HG03457 (cell line): ENCODE data around the gene YTHDF1.

ENCODE experiments used
- ATAC-seq: cut with Tn5 transposase; IDR thresholded peaks from one replicate; pipeline ENCODE4 v1.9.1; 2021; ENCODE audit warnings: moderate number of reproducible peaks; ENCODE audit not compliant: unreplicated experiment

The YTHDF1 gene

DNA sequence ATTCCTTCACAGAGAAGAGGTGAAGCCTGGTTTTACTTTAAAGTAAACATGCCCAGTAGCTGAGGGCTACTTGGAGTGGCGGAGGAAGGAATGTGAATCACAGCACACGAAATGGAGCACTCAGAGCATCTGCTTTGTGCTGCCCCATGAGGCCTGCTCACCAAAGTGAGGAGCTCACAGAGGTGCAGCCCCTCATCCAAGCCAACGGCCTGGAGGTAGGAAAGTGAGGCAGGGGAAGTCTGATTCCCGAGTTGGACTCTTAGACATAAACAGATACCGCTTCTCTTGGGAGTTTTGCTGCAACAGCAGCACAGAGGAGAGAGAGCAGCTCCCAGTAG lies 3.6 kb downstream of the YTHDF1 start:
- ATAC-seq, result no peak

DNA sequence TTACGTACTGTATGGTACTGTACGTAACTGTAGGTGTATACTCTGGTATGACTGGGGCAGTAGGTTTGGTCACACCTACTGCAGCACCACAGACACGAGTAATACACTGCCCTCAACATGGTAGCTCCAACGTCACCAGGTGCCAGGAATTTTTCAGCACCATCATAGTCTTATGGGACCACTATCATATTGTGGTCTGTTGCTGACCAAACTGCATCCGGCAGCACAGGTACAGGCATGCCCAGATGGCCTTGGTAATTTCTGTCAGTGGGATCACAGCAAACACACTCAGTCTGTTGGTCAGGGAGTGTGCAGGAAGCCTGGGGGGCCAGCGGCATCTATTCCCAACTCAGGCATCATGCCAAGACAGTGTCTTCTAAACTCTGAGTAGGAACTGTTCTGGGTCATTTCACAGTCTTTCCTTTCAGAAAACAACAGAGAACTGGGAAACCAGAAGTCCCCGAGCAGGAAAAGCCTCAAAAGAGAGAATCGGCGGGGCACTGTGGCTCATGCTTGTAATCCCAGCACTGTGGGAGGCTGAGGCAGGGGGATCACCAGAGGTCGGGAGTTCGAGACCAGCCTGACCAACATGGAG lies 5.8 kb downstream of the YTHDF1 start:
- ATAC-seq, result no peak

DNA sequence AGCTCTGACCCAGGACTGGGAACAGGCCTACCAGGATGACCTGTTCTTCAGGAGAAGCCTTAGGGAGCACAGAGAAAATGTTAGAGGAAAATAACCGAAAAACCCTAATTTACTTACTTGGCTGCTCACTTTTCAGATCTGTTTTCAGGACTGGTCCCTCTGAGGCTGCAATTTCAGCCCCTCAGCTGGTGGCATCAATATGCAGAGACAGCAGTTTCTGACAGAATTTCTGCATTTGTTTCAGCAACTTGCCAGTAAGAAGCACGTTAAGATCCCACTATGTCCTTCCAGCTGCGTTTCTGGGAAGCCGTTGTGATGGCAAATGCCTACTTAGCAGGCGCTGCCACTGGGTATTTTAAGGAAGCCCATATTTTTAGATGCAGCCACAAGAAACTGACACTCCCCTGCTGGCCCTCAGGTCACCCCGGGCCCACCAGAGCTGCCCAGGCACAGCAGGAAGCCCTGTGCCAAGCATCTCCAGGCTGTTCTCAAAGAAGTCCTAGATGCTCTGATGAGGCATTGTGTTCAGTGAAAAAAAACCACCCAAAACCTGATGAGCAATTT lies 7.5 kb downstream of the YTHDF1 start:
- ATAC-seq, result no peak

DNA sequence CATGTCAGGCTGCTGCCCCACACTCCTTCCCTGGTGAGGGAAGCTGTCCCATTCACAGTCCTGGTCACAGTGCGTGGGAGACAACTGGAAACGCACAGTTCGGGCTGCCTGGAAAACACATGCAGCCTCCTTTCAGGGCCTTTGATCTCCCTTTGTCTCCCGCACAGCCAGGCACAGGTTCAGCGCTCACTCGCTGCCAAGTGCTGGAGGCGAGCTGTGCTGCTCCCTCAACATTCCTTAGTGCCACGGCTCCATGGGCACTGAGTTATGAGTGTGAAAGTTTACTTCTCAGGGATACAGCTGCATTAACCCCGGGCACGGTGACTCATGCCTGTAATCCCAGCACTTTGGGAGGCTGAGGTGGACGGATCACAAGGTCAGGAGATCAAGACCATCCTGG lies 9.1 kb downstream of the YTHDF1 start:
- ATAC-seq, result no peak

DNA sequence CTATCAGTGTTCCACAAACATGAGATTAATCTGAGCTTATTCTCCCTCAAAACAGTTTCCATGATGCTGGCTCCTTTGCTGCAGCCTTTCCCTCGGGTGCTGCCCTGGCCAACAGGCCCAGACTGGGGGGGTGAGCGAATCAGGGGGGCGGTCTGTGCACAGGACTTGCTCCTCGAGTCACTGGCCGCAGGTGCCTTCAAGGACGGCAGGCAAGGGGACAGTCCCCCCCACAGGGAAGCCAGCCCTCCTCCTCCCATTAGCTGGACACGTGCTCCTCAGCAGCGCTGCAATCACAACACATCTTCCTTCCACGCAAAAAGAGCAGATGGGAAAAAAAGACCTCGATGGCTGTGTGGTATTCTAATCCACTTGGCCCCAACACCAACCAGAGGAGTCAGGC lies 10.0 kb downstream of the YTHDF1 start:
- ATAC-seq, result no peak

DNA sequence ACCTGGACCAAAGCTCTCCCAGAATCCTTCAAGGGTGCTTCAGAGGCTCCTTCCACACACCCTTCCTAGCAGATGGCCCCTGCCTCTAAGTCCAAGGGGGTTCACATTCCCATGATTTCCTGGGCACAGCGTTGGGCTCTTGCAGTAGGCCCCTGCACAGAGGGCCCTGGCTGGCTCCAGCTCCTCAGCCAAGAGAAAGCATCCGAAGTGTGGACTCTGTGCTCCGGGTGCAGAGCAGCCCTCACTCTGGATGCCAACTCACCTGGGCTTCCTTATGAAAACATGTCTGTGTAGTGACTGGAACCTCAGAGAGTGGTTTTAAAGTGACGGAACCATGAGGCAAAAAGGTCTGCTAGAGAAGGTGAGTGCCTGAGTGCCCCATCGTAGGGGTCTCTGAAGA lies 11.6 kb downstream of the YTHDF1 start:
- ATAC-seq, result no peak

DNA sequence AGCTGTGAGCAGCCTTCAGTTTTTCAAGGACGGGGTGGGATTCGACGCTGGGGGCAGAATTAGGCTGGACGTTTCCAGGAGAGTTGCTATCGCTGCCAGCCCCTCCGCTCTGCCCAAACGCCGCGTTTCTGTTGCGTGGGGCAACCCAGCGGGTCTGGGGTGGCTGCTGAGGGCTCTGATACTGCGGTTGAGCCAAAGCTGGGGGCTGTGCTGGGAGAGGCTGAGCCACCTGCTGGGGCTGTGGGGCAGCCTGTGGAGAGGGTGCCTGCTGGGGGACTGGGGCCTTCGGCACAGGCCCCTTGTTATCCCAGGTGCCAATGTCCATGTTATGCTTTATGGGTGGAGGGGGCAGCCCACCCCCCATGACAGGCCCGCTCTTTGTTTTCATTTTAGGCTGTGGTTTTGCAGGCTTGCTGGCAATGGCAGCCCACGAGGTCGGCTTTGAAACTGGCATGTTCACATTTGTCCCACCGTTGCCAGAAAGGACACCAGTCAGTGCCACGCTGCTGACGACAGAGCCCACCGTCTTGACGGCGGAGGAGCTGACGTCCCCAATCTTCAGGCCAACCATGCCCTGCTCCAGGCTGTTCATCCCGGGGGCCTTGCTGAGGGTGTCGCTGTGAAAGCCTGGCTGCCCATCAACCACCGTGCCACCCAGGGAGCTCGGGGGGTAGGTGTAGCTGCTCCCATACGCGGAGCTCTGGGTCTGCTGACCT lies 13.0 kb downstream of the YTHDF1 start:
- ATAC-seq, result no peak

DNA sequence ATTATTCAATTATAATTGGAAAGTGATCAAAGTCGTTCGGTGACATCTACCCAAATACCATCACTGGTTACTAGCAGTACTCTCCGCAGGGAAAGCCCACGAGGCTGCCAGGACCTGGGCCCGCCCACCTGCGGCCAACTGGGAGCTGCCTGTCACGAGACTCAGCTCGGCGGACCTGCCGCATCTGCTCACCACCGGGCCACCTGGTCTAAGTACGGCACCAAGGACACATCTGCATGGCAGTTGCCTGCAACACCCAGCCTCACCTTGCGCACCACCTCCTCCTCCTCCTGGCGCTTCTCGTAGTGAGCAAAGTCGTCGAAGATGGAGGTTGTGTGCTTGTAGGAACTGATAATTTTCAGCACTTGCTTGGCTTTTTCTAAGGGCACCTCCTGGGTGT lies 13.9 kb downstream of the YTHDF1 start:
- ATAC-seq, result no peak

DNA sequence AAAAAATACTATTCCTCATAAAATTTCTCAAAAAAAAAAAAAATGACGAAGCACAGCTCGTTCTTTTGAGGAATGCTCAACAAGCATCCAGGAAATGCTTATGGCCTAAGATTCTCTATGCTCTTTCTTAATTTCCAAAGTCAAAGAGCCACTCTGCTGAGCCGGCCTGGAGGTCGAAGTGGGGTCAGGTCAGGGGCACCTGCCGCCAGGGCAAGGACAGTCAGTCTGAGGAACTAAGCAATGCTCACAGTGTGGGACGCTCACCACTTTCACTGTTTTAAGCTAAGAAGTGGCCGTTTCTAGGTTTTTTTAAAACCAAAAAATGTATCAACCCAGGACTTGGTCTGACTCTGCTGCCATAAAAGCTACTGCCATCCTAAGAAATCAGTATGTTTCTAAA lies 17.3 kb downstream of the YTHDF1 start:
- no peak for ATAC-seq

DNA sequence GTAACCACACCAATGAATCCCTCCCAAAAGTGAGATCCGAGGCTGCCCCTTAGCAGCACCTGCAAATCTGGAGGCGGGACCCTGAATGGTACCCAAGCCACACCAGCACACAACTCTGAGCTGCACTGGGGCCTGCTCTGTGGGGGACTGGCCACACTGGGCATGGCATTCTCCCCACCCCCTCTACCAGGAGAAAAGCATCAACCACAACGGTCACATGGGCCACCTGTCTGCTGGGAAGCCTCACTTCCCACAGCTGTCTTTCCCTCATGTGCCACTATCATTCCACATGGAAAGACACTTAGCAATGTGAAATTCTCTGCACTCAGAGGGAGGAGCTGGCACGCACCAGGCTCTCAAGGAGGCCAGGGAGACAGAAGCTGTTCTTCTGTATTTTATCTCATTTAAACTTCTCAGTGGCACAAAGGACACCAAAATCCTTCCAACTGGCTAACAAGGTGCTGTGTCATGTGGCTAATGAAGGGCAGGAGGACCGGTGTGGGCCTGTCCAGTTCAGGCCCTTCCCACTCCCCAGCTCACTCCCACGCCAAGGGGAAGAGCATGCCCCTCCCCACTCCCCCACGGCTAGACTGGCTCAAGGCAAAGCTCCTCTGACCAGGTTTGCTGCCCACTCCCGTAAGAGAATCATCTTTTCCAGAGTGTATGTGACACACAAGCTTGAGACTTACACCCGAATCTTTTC lies 19.0 kb downstream of the YTHDF1 start:
- no peak for ATAC-seq

DNA sequence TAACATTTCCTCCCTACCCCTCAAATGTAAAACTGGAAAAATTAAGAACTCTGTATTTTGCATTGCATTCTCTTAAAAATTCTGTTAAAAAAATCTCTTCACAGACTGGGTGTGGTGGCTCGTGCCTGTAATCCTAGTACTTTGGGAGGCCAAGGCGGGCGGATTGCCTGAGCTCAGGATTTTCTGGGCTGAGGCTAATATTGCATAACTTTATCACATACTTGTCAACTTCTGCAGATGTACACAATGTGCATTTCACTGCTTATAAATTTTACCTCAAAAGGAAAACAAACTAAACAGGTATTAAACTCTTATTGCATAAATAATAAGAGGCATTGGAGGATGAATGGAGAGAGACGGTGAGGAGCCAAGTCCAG lies 21.1 kb downstream of the YTHDF1 start:
- no peak for ATAC-seq

DNA sequence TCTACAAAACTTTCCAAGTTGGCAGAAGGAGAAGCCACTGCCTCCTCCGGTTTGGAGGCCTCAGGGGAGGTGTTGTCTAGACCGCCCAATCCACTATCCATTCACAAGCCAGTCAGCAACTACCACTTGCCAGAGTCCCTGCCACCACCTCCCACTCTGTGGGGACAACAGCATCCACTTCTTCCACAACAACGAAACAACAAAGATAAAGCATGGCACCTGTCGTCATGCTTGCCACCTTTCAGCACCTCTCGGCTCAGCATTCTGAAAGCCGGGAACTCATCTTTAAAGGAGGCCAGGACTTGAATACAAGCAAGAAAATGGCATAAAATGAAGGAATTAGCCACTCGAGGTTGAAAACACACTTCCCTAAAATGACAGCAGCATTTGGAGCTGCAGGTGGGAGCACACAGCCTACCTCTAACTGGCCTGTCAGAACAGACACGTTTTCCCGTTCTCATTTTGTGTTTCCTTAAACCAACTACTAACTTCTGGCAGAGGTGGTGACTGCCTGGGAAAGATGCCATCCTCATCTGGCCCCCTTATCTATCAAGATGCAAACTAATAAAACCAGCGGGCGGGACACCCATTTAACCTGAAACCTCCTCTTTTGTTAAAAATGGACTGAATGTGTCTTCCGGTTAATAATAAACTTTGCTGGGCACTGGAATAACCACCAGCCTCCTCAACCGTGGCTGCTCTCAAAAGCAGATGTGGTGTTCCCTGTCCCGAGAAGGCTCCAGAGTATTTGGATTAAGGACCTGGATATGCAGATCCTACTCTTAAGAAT lies 21.7 kb downstream of the YTHDF1 start:
- no peak for ATAC-seq

DNA sequence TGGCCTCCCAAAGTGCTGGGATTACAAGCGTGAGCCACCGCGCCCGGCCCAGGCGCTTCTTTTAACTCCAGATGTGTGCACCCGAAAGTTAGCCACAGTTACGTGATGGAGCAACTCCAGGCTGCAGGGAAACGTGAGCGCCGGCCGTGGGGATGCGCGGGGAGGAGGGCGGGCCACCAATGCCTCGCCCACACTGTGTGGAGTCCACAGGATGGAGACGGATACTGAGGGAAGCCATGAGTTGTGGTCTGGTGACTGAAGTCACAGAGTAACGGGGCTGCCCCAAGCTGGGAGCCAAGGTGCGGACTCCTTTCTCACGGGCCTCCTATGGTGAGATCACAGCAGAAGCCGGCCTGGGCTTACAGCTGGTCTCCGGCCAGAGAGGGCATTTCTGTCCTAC lies 23.2 kb downstream of the YTHDF1 start:
- ATAC-seq, result no peak

DNA sequence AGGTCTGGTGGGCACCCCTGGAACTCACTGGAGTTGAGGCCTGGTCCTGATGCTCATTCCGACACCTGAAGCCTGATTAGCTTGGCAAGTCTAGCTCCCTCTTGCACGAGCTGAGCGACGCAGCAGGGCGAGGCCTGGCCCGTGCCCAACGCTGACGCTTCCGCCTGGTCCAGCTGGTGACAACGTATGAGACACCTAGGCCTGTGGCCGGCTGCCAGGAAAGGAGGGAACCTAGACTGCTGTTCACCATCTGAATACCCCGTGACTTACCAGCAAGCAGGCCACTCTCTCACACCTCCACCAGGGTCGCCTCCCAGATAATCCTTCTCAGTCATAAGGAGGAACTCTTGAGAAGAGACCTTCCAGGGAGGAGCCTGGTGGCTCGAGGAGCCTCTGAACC lies 24.5 kb downstream of the YTHDF1 start:
- no peak for ATAC-seq

DNA sequence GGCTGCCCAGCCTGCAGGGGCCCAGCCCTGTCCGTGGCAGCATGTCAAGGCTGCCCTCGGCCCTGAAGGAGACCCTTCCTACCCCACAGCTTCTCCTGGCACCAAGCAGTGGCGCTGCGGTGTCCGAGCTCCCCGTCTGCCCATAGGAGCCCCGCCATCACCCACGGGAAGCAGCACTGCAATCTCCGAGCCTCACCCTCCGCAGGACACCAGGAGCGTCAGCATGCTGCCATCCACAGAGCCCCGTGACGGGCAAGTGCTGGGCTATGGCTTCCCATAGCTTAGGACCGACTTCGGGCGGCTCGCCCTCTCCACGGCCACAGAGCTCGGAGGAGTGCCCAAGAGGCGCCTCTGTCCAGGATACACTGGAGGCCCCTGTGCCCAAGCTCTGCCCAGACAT lies 25.1 kb downstream of the YTHDF1 start:
- no peak for ATAC-seq

DNA sequence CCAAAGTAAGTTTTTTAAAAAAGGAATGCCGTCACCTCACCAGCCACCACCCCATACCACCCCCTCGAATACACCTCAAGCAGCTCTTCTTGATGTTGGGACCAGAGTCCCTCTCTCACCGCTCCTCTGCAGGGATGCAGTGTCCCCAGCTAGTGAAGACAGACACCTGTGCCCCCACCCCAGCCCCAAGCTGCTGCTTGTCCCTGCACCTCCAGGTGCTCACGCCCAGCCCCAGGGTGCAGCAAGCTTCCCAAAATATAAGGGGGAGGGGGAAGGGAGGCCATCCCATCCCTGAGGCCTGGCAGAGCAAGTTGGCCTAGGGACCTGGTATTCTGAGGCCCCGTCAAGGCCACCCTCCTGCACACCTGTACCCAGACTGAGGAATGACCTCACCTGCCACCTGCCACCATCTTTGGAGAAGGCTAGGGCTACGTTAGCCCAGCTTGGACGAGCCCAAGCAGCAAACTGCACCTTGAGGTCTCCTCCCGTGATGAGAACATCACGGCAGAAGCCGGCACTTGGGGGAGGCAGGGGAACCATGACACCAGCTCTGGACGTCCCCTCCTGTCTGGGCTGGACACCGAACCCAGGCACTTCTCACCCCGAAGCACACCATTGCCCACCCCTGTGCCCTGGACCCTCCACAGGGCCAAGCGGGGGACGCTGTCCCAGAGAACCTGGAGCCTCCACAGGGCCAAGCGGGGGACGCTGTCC lies 25.9 kb downstream of the YTHDF1 start:
- ATAC-seq, result no peak

DNA sequence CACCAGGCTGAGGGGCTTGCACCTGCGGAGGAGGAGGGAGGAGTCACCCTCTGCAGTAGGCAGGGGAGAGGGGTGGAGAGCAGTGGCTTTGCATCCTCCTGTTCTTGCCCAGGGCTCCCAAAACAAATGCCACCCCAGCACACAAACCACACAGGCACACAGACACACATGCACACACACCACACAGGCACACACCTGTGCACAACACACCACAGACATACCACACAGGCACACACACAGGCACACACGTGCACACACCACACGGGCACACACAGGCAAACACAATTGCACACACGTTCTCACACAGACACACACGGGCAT lies 26.6 kb downstream of the YTHDF1 start:
- ATAC-seq, result no peak

DNA sequence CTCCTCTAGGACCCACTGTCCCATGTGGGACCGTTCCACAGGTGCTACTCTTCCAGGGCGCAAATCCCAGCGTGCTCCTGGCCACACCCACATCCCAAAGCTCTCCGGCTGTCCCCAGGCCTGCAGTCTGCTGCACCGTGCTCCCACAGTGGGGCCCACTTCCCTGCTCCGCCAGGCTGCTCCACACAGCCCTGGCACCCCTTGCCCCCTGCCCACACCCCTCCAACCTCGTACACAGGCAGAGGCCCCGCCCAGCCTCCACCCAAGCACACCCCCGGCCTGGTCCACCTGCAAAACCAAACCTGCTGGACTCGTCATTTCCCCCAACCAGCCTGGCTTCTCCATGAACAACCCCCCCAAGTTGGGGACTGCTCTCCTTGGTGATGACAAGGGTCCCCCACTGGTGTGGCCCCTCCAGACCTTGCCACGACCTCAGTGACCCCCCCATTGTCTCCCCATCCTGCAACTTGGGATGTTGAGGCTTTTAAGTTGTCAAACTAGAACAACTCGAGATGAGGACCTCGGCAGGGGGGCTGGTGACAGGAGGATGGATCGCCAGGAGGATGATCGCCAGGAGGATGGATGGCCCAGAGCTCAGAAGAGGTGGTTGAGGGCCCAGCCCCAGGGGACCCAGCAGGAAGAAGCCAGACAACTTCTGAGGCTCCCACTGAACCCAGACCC lies 27.1 kb downstream of the YTHDF1 start:
- ATAC-seq, result no peak

DNA sequence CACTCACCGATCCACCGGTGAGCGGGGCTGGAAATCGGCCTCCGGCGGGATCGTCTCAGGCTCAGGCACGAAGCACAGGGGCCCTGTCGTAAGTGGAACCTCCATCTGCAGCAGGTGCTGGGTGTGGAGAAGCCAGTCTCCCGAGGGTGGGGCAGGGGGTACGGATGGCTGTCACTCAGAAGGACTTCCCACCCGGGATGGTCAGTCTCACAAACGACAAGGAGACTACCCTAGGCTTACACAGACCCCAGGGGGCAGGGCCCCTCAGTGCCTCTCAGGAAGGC lies 27.8 kb downstream of the YTHDF1 start:
- no peak for ATAC-seq

DNA sequence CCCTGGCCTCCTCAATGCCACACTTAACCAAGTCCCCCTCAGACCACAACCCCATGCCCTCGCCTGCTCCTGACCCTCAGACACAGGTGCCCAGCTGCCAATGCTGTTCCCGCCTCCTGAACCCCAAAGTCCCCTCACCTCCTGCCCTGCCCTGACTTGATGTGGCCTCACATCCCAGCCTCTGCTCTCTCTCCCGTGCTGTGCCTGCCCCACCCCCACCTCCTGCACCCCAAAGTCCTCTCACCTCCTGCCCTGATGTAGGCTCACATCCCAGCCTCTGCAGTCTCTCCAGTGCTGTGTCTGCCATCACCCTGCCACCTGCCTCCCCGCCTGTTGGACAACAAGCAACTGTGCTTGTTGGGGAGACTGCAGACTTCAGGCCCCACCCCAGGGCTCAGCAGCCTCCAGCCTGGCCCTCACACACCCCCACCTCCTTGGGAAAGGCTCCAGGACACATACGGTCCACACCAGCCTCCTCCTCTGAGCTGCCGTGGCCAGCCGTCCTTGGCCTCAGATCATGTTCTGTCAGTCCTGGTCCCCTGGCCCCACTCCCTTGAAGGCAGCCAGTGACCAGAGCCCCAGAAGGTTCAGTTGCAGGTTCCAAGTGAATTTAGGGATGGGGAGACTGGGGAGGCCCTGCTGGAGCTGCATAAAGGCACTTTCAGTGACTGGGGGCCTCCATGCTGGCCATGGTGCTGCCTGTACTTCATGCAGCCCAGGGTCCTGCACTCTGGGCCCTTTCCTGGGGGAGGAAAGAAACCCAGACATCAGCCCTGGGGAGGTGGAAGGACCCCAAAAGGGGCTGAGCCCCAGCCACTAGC lies 28.4 kb downstream of the YTHDF1 start:
- no peak for ATAC-seq
